Keratinocyte (primary cell): Measurements from ENCODE around the gene EEA1. TPM values are rescaled to one million over a fixed set of nuclear protein-coding genes. Genes with fewer than 3 reads are reported as not detected.

Experiments used
- DNase-seq: peaks from one replicate; pipeline ENCODE4 v3.0.0-alpha.2; 2011; ENCODE audit warnings: low read depth, missing footprints, low spot score
- FAIRE-seq: peaks from 2 replicates; lab custom pipeline; 2011; peaks lifted over from hg19 to GRCh38; lab: Jason Lieb, UNC
- H2AFZ ChIP-seq: 2 replicates; pipeline ENCODE4 v1.6.0; 2012; ENCODE audit warnings: low read length, control low read depth, inconsistent platforms; ENCODE audit not compliant: control insufficient read depth
- H3K27ac ChIP-seq: 2 replicates; pipeline ENCODE4 v1.5.1; 2011; ENCODE audit warnings: low read length; ENCODE audit not compliant: control insufficient read depth, insufficient read depth
- H3K27me3 ChIP-seq: 3 replicates; pipeline ENCODE4 v1.6.0; 2011; ENCODE audit warnings: low read length; ENCODE audit not compliant: control insufficient read depth, insufficient read depth; ENCODE audit errors: extremely low read depth
- H3K36me3 ChIP-seq, 2 experiments: 2 replicates in 1 of 2; 3 replicates in 1 of 2; pipeline ENCODE4 v1.5.1; 2011; ENCODE audit warnings: low read length in 2 of 2, mild to moderate bottlenecking in 1 of 2; ENCODE audit not compliant: control insufficient read depth in 2 of 2, insufficient read depth in 2 of 2; ENCODE audit errors: extremely low read depth in 1 of 2
- H3K4me1 ChIP-seq: 3 replicates; pipeline ENCODE4 v1.5.1; 2011; ENCODE audit warnings: low read length; ENCODE audit not compliant: control insufficient read depth, insufficient read depth; ENCODE audit errors: extremely low read depth
- H3K4me2 ChIP-seq: 3 replicates; pipeline ENCODE4 v1.6.0; 2011; ENCODE audit warnings: low read depth, low read length; ENCODE audit not compliant: control insufficient read depth, insufficient read depth; ENCODE audit errors: extremely low read depth
- H3K4me3 ChIP-seq, 3 experiments: fragments of 200-600 bp in 1 of 3; sonication (generic) in 1 of 3; 2 replicates in 2 of 3; 3 replicates in 1 of 3; pipeline ENCODE4 v1.5.1; 2011 to 2016; ENCODE audit warnings: low read length in 3 of 3, mild to moderate bottlenecking in 3 of 3, control low read depth in 2 of 3, inconsistent platforms in 1 of 3, low read depth in 1 of 3, mixed read lengths in 1 of 3, mixed run types in 1 of 3, moderate library complexity in 1 of 3; ENCODE audit not compliant: control insufficient read depth in 2 of 3, insufficient read depth in 2 of 3; ENCODE audit errors: extremely low read depth in 1 of 3
- H3K79me2 ChIP-seq: 2 replicates; pipeline ENCODE4 v1.6.0; 2012; ENCODE audit warnings: low read length; ENCODE audit not compliant: control insufficient read depth, insufficient read depth
- H3K9ac ChIP-seq: 3 replicates; pipeline ENCODE4 v1.6.0; 2011; ENCODE audit warnings: low read length; ENCODE audit not compliant: control insufficient read depth, insufficient read depth; ENCODE audit errors: extremely low read depth
- H3K9me1 ChIP-seq: 3 replicates; pipeline ENCODE4 v1.6.0; 2011; ENCODE audit warnings: low read length; ENCODE audit not compliant: control insufficient read depth, insufficient read depth; ENCODE audit errors: extremely low read depth
- H3K9me3 ChIP-seq: 2 replicates; pipeline ENCODE4 v1.5.1; 2012; ENCODE audit warnings: low read depth, low read length; ENCODE audit not compliant: control insufficient read depth
- H4K20me1 ChIP-seq: 3 replicates; pipeline ENCODE4 v1.6.0; 2011; ENCODE audit warnings: low read length; ENCODE audit not compliant: control insufficient read depth, insufficient read depth; ENCODE audit errors: extremely low read depth
- CTCF ChIP-seq, 3 experiments: IDR thresholded peaks in 1 of 3; conservative IDR thresholded peaks in 1 of 3; optimal IDR thresholded peaks in 1 of 3; 2 replicates in 2 of 3; 3 replicates in 1 of 3; pipeline versions ENCODE3 to v1.5.1; 2011; ENCODE audit warnings: low read length in 3 of 3, mild to moderate bottlenecking in 3 of 3, moderate library complexity in 2 of 3, control low read depth in 1 of 3, inconsistent platforms in 1 of 3; ENCODE audit not compliant: insufficient read depth in 2 of 3; ENCODE audit errors: extremely low read depth in 1 of 3
- EZH2 ChIP-seq: IDR thresholded peaks from one replicate; pipeline ENCODE4 v1.6.1; 2012; ENCODE audit warnings: inconsistent platforms, mild to moderate bottlenecking, low read length, moderate library complexity
- dilution Hi-C: fragments of 300-500 bp; cut with MboI; formaldehyde crosslinking; loops from one replicate; pipeline ENCODE4 v1.7.0; 2020; ENCODE audit warnings: low sequenced_read_pairs; ENCODE audit not compliant: extremely low pct_ligation_motif_present
- polyA plus RNA-seq, 5 experiments: library from polyadenylated mRNA; depleted of rRNA in 3 of 5; stranded (reverse) in 3 of 5; stranded (forward) in 1 of 5; unstranded in 1 of 5; fragments of >200 nt; gene quantifications; 1 replicate in 1 of 5; 2 replicates in 3 of 5; 3 replicates in 1 of 5; pipeline versions ENCODE4 v1.2.1 to v1.2.3, GENCODE V29; 2011 to 2012; ENCODE audit warnings: missing spikeins in 2 of 5, low read depth in 1 of 5, low replicate concordance in 1 of 5

Gene EEA1
- polyA plus RNA-seq, 1 donor (not counting 4 experiments of a cell fraction or from before 2014, with no cell fraction given): 14.3 TPM

GRCh38 chr12:92747151-92747550 lies 181.9 kb downstream of the EEA1 start:
- H2AFZ ChIP-seq: no peak overlapping the region

GRCh38 chr12:92745856-92746550 lies 183.1 kb downstream of the EEA1 start:
- Histone ChIP-seq H3K9me1 (no peaks in the 10 kb centered on the region), H3K9ac (no peak overlapping the region), H3K4me2 (peak overlapping the region; percentile 50), H3K36me3 (no peaks in the 10 kb centered on the region), H3K4me3 (no peak overlapping the region), H3K9me3 (no peaks in the 10 kb centered on the region), H2AFZ (no peak overlapping the region), H3K79me2 (no peaks in the 10 kb centered on the region), H3K27me3 (no peaks in the 10 kb centered on the region), H3K4me1 (peaks cover 15% of the 10 kb centered on the region), H3K27ac (peak overlapping the region; percentile 65), H4K20me1 (no peaks in the 10 kb centered on the region)
- TF ChIP-seq EZH2 (no peak), CTCF (optimal IDR thresholded peaks at IDR 0.05 in 1 of 3, IDR thresholded peaks at IDR 0.05 in 1 of 3, conservative IDR thresholded peaks at IDR 0.05 in 1 of 3; ENCODE audit: extremely low read depth in 1 of 3, insufficient read depth in 2 of 3, low read length in 3 of 3) (no peak)
- DNase-seq (peak; percentile 63), FAIRE-seq (peak; percentile 95)
- dilution Hi-C loops: no loop called here

More at GRCh38 chr12:92747151-92747550, 181.9 kb downstream of the EEA1 start:
- no peaks in the 10 kb centered on the region for H4K20me1 ChIP-seq
- H3K27me3 ChIP-seq: no peaks in the 10 kb centered on the region
- FAIRE-seq: no peak
- no peaks in the 10 kb centered on the region for H3K79me2 ChIP-seq
- H3K9me1 ChIP-seq: no peaks in the 10 kb centered on the region
- H3K36me3 ChIP-seq: no peaks in the 10 kb centered on the region
- H3K9me3 ChIP-seq: no peaks in the 10 kb centered on the region
- H3K27ac ChIP-seq: no peak overlapping the region
- TF ChIP-seq EZH2 (no peak), CTCF (optimal IDR thresholded peaks at IDR 0.05 in 1 of 3, IDR thresholded peaks at IDR 0.05 in 1 of 3, conservative IDR thresholded peaks at IDR 0.05 in 1 of 3; ENCODE audit: extremely low read depth in 1 of 3, insufficient read depth in 2 of 3, low read length in 3 of 3) (no peak)
- dilution Hi-C loops: no loop called here
- DNase-seq: no peak
- no peak overlapping the region for H3K9ac ChIP-seq
- peaks cover 15% of the 10 kb centered on the region for H3K4me1 ChIP-seq
- H3K4me3 ChIP-seq: no peak overlapping the region
- no peak overlapping the region for H3K4me2 ChIP-seq
